ENCODE measurements around the gene FAM20C. TPM values are rescaled to one million over a fixed set of nuclear protein-coding genes. Genes with fewer than 3 reads are reported as not detected.
"Not testable (repeated sequence)": the region's sequence is repeated elsewhere in the genome, so short reads cannot be mapped to it uniquely, and the experiment has no call there.

FAM20C gene
- total RNA-seq, 1 donor from 2014 or later = 119 TPM

DNA sequence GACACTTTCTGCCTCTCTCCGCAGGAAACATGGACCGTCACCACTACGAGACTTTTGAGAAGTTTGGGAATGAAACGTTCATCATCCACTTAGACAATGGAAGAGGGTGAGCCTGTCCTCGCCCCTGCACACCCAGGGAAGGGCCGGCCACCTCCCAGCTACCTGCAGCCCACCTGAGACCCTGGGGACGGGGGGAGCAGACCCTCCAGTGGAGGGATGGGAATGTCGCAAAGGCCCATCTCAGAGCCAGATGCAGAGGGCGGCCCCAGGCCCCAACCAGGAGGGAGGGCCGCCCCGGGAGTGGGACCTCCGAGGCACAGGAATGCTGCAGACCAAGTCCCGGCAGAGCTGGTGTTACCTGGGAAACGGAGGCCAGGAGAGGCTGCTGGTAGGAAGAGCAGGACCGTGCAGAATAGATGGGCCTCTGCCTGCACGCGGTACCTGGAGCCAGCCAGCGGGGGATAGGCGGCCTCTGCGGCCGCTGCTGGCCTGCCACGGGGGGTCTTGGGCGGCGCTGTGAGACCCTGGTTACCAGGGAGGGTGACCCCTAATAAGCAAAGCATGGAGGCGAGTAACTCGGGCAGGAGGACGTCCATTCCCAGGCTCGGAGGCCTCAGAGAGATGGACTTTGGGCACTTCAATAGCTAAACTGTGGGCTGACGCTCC lies 64.7 kb downstream of the FAM20C start:
- DNase-seq (ENCODE audit: low read depth) = no peak

DNA sequence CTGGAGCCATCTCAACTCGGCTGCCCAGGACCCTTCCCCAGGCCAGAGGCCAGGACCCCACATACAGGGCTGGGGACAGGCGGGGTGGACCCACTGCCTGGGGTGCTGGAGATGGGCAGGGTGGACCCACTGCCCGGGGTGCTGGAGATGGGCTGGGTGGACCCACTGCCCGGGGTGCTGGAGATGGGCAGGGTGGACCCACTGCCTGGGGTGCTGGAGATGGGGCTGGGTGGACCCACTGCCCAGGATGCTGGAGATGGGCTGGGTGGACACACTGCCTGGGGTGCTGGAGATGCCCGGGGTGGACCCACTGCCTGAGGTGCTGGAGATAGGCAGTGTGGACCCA lies 65.2 kb downstream of the FAM20C start:
- no peak for DNase-seq (ENCODE audit: low read depth)

DNA sequence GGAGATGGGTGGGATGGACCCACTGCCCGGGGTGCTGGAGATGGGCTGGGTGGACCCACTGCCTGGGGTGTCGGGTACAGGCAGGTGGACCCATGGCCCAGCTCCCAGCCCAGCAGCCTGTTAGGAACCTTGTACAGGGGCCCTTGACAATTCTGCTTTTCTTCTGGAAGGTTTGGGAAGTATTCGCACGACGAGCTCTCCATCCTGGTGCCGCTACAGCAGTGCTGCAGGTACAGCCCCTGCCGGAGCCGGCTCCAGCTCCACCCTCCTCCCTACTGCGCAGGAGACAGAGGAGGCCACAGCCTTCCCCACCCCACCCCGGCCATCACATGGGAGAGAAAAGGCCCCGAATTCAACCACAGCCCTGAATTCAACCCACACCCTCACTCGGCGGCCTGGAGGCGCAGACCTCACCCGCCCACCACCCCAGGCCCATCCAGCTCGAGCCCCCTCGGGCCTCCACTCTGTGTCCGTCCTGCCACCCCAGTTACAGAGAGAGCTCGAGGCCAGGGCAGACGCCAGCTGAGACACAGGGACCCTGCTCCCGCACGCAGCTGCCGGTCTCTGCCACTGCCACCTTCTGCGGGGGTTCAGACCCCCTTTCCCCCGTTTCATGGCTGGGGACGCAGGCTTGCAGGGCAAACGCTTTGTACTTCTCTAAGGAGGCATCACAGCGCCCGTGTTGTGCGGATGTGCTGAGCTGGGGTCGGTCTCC lies 66.3 kb downstream of the FAM20C start:
- DNase-seq (ENCODE audit: low read depth) = no peak

DNA sequence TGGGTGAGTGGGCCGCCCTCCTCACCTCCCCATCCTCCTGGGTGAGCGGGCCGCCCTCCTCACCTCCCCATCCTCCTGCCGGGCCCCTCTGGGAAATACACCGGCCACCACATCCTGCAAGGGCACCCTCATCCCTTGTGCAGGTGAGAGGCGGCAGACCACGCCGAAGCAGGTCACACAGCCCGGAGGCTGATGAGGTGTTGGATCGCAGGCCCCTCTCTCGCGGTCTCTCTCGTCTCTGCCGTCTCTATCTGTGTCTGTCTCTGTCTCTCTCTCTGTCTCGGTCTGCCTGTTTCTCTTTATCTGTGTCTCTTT lies 66.8 kb downstream of the FAM20C start:
- DNase-seq (ENCODE audit: low read depth) = no peak

DNA sequence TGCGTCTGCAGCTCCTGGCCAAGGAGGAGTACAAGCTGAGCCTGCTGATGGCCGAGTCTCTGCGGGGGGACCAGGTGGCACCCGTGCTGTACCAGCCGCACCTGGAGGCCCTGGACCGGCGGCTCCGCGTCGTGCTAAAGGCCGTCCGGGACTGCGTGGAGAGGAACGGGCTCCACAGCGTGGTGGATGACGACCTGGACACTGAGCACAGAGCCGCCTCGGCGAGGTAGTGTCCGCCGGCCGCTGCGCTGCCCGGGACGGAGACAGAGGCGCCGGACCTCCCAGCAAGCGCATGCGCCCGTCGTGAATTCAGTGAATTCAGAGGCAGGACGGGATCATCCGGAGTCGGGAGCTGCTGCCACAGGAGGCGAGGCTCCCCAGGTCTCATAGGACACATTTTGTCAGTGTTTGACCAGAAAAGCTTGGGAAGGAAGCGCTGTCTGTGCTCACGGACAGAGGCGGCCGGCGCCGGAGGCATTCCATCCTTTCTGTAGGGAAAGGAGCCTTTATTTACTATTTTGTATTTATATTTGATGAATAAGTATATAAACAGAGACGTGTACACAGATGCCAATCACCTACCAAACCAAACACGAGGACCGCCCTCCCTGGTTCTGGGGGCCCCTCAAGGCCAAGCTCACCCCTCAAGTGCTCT lies 67.5 kb downstream of the FAM20C start:
- no peak for DNase-seq (ENCODE audit: low read depth)

DNA sequence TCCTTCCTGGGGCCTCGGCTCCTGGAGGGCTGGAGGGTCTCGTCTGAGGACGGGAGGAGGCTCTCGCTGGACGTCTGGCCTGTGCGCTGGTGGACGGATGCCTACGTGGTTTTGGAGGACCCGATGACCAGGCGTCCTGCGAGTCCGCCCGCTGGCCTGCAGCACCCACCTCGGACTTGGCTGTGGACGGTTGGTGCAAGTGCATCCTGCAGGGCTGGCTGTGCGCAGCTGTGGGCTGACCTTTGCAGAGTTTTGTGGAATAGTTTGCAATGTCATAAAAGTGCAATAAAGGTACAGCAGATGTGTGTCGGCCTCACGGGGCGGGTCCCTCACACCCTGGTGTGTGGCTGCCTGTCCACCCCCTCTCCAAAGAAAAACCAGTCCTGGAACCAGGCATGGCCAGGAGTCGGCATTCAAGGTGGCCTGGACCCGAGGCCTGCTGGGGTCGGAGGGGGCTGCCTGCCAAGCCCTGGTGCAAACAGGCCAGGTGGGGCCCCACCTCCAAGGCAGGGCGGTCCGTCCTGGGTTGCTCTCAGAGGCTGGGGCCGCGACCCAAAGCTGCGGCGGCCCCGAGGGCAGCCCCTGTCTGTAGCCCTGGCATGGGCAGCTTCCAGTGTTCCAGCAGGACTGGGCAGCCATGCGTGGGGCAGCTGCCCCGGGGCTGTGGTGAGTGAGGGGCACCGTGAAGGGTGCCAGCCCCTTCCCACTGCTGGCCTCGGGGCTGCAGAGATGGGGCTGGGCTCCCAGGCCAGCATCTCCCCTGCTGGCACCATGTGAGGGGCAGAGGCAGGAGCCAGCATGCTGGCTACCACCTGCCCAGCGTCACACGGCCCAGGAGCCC lies 68.3 kb downstream of the FAM20C start:
- no peak for DNase-seq (ENCODE audit: low read depth)

DNA sequence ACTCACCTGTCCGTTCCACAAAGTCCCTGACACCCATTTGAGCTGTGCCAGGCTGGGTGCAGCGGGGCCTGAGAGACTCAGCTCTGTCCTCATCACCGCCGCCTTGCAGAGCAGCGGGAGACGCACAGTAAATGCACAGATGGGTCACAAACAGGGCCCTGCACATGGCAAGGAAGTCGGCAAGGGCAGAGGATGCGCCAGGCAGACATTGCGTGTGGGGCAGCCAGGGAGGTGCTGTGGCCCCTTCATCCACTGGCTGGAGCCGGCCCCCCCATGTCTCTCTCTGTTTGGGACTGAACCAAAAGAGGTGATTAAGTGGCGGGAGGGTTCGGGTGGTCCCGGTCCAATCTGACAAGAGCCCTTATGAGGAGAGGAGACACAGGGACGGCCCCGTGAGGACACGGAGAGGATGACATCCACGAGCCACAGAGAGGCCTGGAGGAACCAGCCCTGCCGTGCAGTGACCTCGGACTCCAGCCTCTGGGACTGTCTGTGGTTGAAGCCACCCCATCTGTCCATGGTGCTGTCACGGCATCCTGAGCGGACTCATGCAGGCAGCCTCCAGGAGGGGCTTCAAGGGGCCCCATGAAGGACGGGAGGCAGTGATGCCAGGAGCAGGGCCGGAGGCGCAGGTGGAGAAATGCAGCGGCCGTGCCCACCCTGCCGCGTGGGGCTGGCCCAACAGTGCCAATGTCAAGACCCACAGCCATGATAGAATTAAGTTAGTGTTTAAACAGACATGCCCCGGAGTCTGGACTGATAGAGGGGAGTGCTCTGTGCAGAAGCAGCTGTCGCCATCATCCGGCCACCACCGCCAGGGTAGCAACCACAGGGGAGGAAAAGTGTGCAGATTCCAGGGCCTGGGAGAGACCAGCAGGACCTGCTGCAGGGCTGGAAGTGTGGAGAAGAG lies 69.2 kb downstream of the FAM20C start:
- DNase-seq (ENCODE audit: low read depth) = no peak

DNA sequence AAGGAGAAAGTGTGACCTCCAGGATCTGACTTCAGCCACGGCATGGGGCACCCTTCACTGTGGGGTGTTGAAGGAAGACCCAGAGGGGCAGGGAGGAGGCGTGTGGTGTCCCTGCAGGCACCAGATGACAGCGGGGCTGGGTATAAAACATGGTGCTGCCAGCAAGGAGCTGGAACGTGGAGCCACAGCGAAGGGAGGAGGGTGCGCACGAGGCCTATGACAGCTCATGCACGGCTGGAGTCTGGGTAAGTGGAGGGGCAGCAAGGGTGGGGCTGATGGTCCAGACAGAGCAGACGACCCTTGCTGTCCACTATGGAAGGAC lies 69.8 kb downstream of the FAM20C start:
- no peak for DNase-seq (ENCODE audit: low read depth)

DNA sequence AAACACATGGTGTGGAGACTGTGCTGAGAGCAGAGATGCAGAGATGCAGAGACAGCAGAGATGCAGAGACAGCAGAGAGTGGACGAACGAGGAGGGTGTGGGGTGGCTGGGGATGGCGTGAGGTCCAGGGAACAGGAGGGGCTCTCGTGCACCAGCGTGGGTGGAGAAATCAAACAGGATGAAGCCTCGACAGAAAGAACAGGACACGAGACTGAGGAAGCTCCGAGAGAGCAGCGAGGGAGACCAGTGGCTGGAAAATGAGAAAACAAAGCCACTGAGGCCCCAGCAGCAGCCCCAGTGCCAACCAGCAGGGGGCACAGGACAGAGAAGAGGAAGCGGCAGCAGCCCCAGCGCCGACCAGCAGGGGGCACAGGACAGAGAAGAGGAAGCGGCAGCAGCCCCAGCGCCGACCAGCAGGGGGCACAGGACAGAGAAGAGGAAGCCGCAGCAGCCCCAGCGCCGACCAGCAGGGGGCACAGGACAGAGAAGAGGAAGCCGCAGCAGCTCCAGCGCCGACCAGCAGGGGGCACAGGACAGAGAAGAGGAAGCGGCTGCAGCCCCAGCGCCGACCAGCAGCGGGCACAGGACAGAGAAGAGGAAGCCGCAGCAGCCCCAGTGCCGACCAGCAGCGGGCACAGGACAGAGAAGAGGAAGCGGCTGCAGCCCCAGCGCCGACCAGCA lies 70.4 kb downstream of the FAM20C start:
- DNase-seq (ENCODE audit: low read depth) = not testable (repeated sequence)

DNA sequence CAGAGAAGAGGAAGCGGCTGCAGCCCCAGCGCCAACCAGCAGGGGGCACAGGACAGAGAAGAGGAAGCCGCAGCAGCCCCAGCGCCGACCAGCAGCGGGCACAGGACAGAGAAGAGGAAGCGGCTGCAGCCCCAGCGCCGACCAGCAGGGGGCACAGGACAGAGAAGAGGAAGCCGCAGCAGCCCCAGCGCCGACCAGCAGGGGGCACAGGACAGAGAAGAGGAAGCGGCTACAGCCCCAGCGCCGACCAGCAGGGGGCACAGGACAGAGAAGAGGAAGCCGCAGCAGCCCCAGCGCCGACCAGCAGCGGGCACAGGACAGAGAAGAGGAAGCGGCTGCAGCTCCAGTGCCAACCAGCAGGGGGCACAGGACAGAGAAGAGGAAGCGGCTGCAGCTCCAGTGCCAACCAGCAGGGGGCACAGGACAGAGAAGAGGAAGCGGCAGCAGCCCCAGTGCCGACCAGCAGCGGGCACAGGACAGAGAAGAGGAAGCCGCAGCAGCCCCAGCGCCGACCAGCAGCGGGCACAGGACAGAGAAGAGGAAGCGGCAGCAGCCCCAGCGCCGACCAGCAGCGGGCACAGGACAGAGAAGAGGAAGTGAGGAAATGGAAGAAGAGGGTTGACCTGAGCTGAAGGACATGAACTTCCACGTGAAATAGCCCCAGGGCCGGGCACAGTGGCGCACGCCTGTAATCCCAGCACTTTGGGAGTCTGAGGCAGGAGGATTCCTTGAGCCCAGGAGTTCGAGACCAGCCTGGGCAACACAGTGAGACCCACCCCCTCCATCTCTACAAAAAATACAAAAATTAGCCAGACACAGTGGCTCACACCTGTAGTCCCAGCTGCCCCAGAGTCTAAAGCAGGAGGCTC lies 71.3 kb downstream of the FAM20C start:
- DNase-seq (ENCODE audit: low read depth) = not testable (repeated sequence)

DNA sequence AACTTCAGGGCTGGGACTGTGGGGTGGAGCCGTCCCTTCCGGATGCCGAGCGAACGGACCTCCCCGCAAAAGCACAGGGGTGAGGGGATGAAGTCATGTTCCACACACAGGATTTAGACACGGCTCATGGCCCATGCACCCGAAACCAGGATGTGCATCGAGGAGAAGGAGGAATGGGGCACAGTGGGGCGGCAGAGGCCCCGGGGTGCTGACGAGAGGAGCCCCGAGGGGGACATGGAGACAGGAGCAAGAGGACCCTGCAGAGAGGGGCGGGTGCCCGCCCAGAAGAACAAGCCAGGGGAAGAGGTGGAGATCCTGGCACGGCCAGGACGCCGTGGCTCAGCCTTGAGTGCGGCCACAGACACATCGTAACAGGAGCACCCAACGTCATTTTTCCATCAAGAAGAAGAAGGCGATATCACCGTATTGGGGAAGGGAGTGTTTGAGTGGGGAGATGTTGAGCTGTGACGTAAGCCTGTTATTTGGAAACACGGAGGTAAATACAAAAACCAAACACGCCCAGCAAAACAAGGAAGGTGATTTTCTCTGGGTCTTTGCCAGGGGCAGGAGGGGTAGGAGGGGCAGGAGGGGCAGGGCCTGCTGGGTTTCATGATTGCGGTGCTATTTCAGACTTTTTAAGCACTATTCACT lies 72.3 kb downstream of the FAM20C start:
- DNase-seq (ENCODE audit: low read depth) = no peak

DNA sequence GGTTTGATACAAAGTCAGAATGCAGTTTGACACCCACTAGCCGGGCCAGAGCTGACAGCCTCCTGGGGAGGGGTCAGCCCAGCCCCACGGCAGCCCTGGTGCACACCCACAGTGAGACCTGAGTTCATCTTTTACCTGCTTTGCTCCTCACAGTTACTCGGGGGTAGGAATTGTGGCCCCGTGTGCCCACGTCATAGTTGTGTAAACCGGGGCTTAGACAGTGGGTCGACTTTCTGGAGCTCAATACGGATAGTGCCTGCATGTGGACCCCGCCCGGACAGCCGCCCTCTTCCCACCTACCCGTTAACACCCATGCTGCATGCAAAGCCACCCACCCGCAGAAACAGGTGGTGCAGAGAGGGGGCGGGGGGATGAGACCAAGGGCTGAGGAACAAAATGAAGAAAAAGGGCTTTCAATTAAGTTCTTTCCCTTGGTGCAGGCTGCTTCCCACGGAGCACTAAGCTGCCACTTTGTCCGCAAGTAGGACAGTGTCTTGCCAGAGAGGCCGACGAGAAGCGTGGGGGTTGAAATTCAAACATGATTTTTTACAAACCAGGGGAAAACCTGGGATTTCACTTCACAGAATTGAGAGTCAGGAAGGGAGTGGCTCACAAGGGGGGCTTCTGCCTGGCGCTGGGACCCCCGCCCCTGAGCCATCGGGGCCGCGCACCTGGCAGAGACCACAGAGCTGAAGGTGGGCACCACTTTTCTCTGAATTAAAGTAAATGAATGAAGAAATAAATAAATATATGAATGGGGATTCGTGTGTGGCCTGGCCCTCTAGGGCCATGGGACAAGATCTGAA lies 73.0 kb downstream of the FAM20C start:
- DNase-seq (ENCODE audit: low read depth) = no peak

DNA sequence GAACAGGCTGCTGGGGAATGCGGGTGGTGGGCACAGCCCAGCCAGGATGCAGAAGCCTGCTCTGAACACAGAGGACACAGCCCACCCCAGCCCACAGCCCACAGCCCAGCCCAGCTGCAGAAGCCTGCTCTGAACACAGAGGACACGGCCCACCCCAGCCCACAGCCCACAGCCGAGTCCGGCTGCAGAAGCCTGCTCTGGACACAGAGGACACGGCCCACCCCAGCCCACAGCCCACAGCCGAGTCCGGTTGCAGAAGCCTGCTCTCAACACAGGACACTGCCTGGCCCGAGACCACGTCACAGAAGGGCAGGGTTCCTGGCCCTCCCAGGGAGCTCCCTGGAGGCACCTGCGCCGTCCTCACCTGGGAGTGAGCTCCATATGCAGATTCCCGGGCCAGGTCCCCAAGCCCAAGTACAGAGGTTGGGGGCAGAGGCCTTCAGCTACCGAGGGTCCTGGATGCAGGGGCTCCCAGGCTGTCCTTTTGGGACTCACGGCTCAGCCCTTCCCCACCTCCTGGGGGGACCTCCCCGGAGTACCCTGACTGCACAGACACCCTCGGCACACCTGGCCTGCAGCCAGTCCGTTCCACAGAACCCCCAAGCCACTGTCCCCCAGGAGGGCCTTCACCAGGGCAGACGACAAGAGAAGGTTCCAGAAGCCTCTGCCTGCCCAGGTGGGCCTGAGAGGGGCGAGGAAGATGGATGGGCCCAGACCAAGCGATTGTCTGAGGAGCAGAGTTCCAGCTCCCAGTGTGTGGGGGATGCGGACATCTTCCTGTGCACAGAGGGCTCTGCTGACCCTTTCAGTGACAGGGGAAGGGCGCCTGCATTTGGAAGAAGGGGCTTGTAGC lies 73.9 kb downstream of the FAM20C start:
- DNase-seq (ENCODE audit: low read depth) = no peak

DNA sequence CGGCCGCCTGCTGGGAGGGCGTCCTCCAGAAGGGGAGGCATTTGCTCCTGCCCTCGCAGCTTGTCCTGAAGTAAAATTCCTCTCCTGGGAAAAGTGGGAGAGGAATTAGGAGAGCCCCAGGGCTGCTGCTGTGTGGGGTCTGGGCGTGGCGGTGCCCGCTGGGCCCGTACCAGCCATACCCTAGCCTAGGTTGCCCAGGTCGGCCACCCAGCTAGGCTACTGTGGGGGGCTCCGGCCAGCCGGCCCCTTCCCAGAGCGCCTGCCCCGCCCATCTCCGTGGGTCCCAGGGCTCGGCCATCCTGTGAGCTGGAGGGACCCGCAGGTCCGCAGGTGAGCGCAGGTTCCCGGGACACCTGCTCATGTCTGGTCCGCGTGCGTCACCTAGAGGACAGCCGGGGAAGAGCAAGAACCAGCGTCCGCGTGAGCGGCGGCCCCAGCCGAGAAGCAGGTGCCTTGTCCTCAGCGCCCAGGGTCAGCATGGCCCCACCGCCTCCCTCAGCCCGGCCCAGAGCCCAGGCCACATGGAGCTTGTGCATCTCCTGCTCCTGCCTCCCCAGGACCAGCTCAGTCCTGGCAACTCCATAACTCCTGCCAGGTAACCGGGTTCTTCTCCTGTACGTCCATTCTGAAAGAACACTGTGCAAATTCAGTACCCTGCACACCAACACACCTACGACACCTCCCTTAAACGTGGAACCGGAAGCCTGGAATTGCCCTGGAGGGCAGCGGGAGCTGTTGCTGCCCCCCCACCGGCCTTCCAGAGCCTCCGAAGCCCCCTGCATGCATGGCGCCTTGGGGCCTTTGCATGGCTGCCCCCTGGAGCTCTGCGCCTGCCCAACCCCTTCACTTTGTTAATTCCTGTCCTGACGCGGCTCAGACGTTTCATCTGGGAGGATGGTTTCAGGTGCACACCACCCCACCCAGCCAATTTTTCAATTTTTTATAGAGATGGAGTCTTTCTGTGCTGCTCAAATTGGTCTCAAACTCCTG lies 74.8 kb downstream of the FAM20C start:
- DNase-seq (ENCODE audit: low read depth) = no peak

DNA sequence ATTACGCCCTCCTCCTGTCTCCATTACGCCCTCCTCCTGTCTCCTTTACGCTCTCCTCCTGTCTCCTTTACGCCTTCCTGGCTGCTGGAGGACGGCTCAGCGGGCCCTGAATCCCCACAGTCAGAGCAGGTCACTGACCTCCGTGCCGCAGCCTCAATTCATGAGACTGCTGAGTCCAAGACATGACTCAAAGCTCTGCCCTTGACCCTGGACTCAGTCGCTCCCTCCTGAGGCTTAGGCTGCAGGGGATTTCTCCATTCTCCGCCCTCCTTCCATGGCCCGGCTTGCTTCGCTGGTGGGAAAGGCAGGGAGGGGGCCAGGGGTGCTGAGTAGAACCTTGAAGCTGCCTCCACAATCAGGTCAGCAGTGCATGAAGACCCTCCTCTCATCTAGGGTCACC lies 76.6 kb downstream of the FAM20C start:
- no peak for DNase-seq (ENCODE audit: low read depth)

DNA sequence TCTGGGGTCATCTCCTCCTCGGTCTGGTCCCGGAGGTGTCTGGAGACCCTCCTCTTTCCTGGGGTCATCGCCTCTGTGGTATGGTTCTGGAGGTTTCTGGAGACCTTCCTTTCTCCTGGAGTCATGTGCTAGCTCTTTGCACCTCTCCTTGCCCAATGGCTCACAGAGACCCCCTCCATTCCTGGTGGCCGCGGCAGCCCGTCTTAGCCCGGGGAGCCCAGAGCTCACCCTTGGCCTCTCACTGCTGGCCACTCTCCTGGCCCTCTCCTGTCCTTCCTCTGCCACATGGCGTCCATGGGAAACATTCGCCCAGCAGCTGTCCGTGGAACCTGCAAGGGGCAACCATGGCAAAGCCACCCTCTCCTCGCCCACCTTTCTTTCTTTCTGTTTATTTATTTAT lies 77.3 kb downstream of the FAM20C start:
- DNase-seq (ENCODE audit: low read depth) = no peak
